Globus pallidus (tissue), 1 donor: ENCODE measurements around the gene TRIM66.

Experiments
- DNase-seq: peaks from one replicate; pipeline ENCODE4 v3.0.0-alpha.2; 2015; ENCODE audit warnings: low spot score

The TRIM66 gene

GRCh38 chr11:8564526-8564925, 117.9 kb downstream of the TRIM66 start:
- DNase-seq: no peak
